HG03439 (cell line): ENCODE data around the gene PI4KA.
"Not testable (repeated sequence)": the region's sequence is repeated elsewhere in the genome, so short reads cannot be mapped to it uniquely, and the experiment has no call there.

Experiments used
- ATAC-seq: cut with Tn5 transposase; IDR thresholded peaks from one replicate; pipeline ENCODE4 v1.9.1; 2021; ENCODE audit warnings: mild to moderate bottlenecking, moderate library complexity; ENCODE audit not compliant: unreplicated experiment

PI4KA gene

DNA sequence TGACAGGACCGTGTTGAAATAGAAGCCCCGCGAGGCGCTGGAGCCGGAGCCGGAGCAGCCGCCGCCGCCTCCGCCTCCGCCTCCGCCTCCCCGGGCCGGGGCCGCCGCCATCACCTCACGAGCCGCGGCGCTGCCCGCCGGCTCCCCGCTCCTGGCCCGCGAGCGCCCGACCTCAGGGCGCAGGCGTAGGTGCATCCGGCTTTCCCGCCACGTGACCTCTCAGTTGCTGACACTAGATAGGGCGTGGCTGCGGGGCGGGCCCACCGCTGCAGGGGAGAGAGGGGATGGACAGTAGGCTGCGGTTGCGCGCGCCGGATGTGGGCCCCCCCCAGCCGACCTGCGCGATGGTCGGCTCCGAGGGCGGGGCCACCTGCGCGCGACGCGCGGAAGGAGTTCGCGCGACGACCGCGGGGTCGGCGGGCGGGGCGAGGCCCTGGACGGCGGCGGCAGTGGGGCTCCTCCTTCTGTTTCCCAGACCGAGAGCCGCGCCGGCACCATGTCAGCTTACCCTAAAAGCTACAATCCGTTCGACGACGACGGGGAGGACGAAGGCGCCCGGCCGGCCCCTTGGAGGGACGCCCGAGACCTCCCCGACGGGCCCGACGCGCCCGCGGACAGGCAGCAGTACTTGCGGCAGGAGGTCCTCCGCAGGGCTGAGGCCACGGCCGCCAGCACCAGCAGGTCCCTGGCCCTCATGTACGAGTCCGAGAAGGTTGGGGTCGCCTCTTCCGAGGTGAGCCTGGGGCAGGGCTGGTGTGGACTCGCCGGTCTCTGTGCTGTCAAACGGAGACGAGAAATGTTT is at the start of gene PI4KA, which contains the start of gene SNAP29:
Gene PI4KA (minus strand): TSS at position 197 of the 802 bp plus-strand sequence. CDS start 86 bp downstream, at position 111.
Gene SNAP29 (plus strand): TSS at position 393 of the 802 bp plus-strand sequence. CDS start 104 bp downstream, at position 497.
- ATAC-seq, result peak; percentile 94

DNA sequence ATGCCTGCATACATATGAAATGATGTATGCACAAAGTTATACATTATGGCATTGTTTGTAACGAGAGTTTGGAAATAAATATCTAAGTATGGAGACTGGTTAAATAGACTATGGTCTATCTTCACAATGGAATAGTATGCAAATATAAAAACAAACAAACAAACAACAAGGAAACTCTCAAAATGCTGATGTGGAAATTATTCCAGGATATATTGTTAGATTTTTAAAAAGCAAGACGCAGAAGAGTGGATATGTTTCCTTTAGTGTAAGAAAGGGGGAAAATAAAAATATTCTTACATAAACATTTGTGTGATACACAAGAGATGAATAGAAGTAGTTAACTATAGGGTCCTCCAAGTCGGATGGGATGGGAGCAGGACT is 47.8 kb upstream of the PI4KA start:
- ATAC-seq, result no peak

DNA sequence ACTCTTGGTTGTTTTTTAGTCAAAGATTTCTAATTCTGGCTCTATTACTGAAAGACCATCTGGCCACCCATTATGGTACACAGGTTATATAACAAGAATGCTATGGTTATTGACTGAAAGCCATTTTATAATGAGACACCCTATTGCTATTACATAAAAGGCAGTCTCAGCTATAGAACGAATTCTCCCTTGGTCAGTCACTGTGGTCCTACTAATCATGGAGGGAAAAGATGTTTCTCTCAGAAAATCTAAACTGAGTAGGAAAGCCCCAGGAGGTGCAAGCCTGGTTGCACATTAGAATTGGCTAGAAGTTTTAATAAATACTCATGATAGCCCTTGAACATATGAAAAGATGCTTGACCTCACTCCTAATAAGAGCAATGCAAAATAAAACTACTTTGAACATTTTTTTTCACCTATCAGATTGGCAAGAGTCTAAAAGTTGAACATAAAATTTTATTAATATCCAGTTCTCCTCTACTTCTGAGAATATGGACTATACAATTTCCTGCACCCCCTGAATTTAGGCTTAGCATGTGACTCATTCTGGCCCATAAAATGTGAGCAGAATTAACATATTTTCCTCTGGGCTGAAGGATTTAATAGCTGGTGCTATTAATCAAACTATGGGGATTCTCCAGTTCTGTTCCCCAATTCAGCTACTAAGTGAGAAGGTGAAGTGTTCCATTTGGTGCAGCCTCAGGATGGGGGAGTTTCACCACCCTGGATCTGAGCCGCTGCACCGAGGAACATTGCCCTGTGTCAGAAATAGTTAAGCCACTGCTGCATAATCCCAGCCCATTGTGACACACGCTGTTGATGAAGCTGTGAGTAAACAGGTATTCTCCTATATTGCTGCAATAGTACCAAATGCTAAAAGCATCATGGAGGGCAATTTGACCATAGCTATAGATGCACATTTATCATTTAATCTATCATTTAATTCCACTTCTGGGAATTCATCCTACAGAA is 47.1 kb upstream of the PI4KA start:
- ATAC-seq, result no peak

DNA sequence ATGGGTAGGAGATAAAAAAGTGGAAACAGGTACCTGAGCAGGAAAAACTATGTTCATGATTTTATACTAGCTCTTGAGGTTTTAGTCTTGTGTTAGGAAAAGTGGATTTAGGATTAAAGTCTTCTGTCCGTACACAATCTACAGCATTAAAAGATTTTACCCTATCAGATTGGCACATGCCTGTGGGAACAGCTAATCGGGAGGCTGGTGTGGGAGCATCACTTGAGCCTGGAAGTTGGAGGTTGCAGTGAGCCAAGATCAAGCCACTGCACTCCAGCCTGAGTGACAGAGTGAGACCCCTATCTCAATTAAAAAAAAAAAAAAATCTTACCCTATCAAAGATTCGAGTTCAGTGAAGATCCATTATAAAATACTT is 46.4 kb upstream of the PI4KA start:
- no peak for ATAC-seq

DNA sequence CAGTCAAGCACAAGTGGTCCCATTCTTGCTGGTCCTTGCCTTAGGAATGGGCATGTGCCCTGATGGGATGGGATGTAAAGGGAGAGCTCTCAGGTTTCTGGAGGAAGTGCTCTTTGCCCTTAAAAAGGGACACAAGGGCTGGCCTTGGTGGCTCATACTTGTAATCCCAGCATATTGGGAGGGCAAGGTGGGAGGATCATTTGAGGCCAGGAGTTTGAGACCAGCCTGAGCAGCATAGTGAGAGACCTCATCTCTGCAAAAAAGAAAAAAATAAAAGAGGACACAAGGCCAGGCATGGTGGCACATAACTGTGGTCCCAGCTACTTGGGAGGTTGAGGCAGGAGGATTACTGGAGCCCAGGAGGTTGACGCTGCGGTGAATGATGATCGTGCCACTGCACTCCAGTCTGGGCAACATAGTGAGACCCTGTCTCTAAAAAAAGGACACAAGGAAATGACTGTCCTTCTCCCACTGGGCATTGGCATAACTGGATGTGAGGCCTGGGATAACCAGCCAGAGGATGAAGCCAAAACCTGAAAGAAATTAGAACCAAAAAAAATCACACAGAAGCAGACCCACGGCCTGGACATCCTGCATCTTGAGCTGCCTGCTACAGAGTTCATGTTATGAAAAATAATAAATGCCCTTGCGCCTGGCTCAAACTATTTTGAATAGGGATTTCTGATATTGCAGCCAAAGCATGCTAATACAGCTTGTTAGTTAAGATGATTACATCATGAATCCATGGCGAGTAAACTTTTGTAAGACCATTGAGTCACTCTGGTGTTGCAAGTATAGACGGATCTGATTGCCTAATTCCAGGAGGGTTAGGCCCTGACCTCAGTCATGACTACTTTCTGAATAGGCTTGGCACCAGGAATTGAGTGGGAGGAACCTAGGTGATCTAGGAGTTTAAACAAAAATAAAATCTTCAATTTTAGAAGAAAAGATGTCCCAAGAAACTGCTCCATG is 45.7 kb upstream of the PI4KA start:
- ATAC-seq, result no peak

DNA sequence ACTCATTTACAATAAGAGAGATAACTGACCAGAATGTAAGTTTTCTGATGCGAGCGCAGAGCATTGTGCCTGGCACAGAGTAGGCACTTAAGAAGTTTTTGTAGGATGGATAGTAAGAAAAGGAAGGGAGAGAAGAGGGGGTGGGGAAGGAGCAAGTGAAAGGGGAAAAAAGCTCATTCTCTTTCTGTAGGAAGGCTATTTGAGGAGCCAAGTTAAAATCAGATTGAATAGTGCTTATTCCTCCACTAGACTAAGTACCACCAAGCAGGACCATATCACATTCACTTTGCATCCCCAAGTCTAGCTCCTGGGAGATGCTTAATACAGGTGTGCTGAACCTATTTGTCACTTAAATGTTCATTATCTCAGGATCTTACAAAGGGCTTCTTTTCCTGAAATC is 44.5 kb upstream of the PI4KA start:
- no peak for ATAC-seq

DNA sequence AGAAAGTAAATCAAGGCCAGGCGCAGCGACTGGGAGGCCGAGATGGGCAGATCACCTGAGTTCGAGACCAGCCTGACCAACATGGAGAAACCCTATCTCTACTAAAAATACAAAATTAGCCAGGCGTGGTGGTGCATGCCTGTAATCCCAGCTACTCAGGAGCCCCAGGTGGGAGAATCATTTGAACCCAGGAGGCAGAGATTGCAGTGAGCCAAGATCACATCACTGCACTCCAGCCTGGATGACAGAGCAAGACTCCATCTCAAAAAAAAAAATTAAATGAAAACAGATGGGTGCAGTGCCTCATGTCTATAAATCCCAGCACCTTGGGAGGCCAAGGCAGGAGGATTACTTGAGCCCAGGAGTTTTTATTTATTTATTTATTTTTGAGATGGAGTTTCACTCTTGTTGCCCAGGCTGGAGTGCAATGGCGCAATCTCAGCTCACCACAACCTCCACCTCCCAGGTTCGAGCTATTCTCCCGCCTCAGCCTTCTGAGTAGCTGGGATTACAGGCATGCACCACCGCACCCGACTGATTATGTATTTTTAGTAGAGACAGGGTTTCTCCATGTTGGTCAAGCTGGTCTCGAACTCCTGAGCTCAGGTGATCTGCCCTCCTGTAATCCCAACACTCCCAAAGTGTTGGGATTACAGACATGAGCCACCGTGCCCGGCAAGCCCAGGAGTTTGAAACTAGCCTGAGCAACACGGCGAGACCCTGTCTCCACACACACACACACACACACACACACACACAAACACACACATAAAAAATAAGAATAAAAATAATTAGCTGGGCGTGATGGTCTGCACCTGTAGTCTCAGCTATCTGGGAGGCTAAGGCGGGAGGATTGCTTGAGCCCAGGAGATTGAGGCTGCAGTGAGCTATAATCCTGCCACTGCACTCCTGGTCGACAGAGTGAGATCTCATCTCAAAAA is 42.8 kb upstream of the PI4KA start:
- not testable (repeated sequence) for ATAC-seq

DNA sequence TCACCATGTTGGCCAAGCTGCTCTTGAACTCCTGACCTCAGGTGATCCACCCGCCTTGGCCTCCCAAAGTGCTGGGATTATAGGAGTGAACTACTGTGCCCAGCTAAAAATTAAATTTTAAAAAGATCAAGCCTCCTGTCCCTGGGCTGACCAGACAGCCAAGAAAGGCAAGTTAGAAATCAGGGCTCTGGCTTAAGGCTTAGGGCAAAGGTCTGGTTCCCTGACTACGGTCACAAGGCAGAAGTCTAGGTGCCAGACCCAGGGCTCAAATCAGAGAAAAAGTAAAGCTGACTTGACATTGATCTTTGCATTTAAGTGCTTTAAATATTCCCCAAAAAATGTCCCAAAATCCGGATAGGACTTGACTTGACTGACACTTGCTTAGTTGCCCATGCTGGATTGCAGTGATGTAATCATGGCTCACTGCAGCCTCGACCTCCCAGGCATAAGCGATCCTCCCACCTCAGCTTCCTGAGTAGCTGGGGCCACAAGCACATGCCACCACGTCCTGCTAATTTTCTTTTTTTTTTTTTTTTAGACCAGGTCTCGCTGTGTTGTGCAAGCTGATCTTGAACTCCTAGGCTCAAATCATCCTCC is 41.3 kb upstream of the PI4KA start:
- no peak for ATAC-seq

DNA sequence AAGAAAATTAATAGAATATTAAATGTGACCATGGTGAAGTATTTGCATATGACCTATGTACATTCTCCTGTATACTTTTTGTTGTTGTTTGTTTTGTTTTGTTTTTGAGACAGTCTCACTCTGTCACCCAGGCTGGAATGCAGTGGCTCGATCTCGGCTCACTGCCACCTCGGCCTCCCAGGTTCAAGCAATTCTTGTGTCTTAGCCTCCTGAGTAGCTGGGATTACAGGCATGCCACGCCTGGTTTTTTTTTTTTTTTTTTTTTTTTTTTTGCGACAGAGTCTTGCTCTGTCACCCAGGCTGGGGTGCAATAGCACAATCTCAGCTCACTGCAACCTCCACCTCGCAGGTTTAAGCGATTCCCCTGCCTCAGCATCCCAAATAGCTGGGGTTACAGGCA is 39.1 kb upstream of the PI4KA start:
- ATAC-seq, result not testable (repeated sequence)

DNA sequence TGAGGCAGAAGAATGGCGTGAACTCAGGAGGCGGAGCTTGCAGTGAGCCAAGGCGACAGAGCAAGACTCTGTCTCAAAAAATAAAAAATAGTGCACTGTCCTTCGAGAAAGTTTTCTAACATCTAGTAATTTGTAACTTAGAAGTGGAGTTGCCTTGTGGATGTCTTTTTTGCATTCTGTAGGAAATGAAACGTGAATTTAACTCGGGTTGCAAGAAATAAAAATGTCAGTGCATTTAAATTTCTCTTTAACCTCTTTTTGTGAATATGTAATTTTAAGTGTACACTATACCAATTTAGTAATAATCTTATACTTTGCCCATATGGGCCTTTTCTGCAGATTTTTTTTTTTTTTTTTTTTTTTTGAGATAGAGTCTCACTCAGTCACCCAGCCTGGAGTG is 32.4 kb upstream of the PI4KA start:
- no peak for ATAC-seq

DNA sequence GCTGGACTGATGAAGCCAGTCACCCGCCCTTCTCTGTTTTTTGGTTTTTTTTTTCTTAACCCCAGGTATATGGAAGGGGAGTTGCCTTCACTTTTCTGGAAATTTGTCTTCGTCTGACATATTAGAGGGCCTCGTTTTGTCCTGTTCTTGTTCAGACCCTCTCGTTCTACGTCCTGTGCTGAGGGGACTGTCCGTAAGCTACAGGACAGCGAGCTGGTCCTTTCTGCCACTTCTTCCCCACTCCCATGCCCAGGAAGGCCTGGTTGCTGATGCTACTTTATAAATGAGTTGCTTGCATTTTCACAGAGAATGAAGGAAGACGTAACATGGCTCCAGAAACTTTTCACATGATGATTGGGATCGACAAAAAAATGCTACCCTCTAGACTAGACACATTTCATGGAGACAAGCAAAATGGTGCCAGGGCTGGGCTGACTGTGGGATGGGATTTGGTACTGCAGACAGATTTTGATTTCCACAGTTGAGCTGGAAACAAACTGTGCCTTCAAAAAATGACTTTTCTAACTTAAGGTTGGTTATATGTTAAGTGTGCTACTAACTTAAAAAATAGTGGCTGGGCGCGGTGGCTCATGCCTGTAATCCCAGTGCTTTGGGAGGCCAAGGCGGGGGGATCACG is 31.4 kb upstream of the PI4KA start:
- ATAC-seq, result no peak

DNA sequence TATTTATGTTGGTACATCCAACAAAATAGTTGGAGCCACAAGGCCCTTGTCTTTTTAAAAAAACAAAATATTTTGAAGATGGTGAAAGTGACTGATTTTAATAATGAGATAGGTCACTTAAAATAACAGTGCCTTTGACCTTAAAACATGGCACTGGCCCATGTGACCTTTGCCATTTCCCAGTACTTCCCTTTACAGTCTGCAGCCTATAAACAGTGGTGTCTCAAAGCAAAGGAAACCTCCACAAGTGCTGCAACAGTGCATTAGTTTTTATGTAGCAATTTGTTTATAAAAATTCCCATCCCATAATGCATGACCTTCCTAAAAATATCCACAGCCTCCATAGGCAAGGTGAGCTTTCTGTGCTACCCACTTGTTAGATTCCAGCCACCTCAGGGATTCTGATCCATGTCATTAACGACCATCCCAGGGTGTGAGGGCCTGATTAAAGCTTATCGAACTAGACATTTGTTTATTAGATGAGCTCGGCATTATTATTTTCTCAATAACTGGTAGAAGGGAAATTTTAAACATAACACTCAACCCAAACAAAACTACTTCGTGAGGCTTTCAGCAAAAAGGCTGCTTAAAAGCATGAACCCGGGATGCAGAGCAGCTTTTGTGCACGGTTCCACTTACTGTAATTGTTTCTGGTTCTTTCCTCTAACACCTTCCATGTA is 30.6 kb upstream of the PI4KA start:
- ATAC-seq, result no peak

DNA sequence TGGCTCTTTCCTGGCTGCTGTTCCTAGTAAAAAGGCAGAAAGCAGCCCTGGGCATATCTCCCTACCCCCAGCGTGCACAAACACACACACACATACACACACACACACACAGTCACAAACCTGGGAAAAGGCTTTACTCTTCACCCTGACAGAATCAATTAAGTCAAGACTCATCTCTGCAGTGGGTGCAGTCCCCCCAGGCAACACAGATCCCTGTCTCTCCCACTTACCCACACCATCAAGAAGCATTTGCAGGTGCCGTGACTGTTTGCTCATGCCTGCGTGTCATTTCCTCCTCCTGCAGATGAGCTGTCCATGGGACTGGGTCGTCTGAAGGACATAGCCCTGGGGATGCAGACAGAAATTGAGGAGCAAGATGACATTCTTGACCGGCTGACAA is 28.8 kb upstream of the PI4KA start:
- no peak for ATAC-seq

DNA sequence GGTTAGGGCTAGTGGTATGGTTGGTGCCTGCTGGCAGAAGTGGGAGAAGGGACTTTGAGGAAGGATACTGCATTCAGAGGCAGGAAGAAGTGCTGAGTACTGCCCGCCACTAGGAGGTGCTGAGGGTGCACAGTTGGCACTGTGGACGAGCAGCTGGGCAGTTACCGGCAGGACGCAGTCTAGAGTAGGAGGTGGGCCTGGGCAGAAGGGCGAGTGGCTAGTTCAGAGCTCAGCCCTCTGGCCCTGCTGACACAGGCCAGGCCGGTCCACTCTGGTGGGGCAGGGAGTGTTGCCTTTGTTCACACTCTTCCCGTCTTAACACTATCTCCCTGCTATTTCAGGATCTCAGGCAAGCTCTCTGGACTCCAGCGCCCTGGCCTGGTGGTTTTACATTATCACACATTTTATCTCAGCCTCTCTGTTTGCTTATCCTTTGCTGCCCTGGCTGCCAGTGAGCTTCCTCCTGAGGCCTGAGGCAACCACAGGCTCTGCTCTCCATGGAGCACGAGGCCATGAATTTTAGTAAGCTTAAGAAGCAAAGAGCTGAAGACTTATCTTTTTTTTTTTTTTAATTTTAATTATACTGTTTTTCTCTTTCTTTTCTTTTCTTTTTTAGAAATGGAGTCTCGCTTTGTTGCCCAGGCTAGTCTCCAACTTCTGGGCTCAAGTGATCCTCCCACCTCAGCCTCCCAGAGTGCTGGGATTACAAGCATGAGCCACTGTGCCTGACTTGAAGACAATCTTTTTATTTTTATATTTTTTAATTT is 27.1 kb upstream of the PI4KA start:
- no peak for ATAC-seq

DNA sequence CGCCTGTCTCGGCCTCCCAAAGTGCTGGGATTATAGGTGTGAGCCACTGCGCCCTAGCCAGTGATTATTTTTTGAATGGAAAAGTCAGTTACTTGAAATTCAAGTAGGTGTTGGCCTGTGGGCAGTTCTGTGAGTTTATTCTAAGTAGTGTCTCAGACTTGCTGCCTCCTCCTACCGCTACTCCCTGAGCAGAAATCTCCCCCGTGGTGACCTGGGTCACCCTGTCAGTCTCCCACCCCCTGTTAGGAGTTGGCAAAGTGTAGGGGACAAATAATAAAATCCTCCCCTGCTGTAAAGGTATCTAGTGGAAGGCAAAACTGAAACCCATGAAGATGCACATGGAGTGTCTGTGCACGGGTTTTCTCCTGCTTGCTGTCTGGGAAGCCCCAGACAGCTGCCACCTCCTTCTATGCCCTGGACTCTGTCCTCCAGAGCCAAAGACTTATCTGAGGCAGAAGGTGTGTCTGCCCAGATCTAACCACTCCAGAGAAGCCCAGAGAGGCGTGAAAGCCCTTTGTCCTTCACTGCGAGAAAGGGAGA is 26.5 kb upstream of the PI4KA start:
- ATAC-seq, result no peak

DNA sequence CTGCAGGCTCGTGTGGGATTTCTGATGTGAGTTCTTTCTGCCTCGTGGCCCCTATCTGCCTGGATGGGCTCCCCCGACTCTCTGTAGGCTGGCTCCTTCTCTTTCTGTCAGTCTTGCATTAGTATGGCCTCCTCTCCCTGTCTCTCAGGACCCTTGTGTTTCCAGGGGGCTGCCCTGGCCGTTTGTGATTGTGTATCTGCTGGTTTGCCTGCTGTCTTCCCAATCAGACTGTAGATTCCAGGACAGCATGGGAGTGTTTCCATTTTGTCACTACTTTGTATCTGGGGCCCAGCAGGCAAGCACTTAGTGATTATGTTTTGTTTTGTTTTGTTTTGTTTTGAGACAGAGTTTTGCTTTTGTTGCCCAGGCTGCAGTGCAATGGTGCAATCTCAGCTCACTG is 25.8 kb upstream of the PI4KA start:
- no peak for ATAC-seq

DNA sequence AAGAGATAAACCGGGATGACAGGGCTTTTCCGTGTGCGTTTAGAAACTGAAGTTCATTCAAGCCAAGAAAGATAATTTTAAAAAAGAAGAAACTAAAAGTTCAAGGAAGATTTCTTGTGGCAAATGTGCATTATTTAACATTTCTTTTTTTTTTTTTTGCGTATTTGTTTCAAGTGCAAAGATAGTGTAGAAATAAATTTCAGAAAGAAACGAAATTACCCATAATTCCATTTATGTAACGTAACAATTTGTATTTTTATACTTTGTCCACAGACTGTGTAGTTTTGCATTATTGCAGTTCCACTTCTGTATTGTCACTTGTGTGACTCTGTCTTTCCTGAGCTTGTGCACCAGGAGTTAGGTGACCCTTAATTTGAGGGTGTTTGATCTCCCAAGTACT is 24.2 kb upstream of the PI4KA start:
- no peak for ATAC-seq
